Osteoblast (primary cell): ENCODE measurements around the gene MINPP1. TPM values are rescaled to one million over a fixed set of nuclear protein-coding genes. Genes with fewer than 3 reads are reported as not detected.
"Not testable (repeated sequence)": the region's sequence is repeated elsewhere in the genome, so short reads cannot be mapped to it uniquely, and the experiment has no call there.

Source experiments
- DNase-seq: peaks from one replicate; pipeline ENCODE4 v3.0.0; 2011; ENCODE audit warnings: low spot score, mixed read lengths; ENCODE audit not compliant: insufficient read length; ENCODE audit errors: missing footprints
- H2AFZ ChIP-seq: 2 replicates; pipeline ENCODE4 v1.6.0; 2011; ENCODE audit warnings: mild to moderate bottlenecking, low read length
- H3K27ac ChIP-seq: 2 replicates; pipeline ENCODE4 v1.5.1; 2011; ENCODE audit warnings: mild to moderate bottlenecking, low read depth, low read length, moderate library complexity
- H3K27me3 ChIP-seq: 2 replicates; pipeline ENCODE4 v1.6.0; 2012; ENCODE audit warnings: mild to moderate bottlenecking, control low read depth, inconsistent platforms, low read length, moderate library complexity; ENCODE audit not compliant: insufficient read depth
- H3K36me3 ChIP-seq: 2 replicates; pipeline ENCODE4 v1.5.1; 2011; ENCODE audit warnings: mild to moderate bottlenecking, low read length, control low read depth, moderate library complexity; ENCODE audit not compliant: insufficient read depth
- H3K4me1 ChIP-seq: 2 replicates; pipeline ENCODE4 v1.5.1; 2011; ENCODE audit warnings: mild to moderate bottlenecking, low read length, control low read depth, moderate library complexity; ENCODE audit not compliant: insufficient read depth
- H3K4me2 ChIP-seq: 2 replicates; pipeline ENCODE4 v1.6.0; 2011; ENCODE audit warnings: mild to moderate bottlenecking, low read length; ENCODE audit not compliant: insufficient read depth
- H3K4me3 ChIP-seq: fragments of 200-600 bp; sonication (generic); 3 replicates; pipeline ENCODE4 v1.5.1; 2012; ENCODE audit warnings: mild to moderate bottlenecking, low read length, inconsistent platforms; ENCODE audit not compliant: insufficient read depth
- H3K79me2 ChIP-seq: 2 replicates; pipeline ENCODE4 v1.6.0; 2012; ENCODE audit warnings: mild to moderate bottlenecking, low read length, control low read depth, inconsistent platforms; ENCODE audit not compliant: insufficient read depth
- H3K9me3 ChIP-seq: 2 replicates; pipeline ENCODE4 v1.5.1; 2011; ENCODE audit warnings: low read depth, low read length, control low read depth
- H4K20me1 ChIP-seq: 2 replicates; pipeline ENCODE4 v1.6.0; 2012; ENCODE audit warnings: mild to moderate bottlenecking, low read length, control low read depth; ENCODE audit not compliant: insufficient read depth
- CTCF ChIP-seq: IDR thresholded peaks from 2 replicates; pipeline ENCODE4 v1.5.1; 2011; ENCODE audit warnings: mild to moderate bottlenecking, low read depth, low read length, moderate library complexity; ENCODE audit errors: extremely low read depth
- total RNA-seq: library from RNA; depleted of rRNA; stranded (reverse); fragments of >200 nt; gene quantifications from 2 replicates; pipeline ENCODE4 v1.2.3, GENCODE V29; 2012

The MINPP1 gene
- 22.1 and 23.0 TPM in 2 replicates for total RNA-seq

GRCh38 chr10:87504640-87505365 lies at the start of gene MINPP1:
MINPP1 (plus strand) TSS chr10:87504893; CDS start chr10:87504916, 23 bp downstream.
- peak; percentile 93 for DNase-seq
- peaks cover 4% of the 10 kb centered on the region for H3K36me3 ChIP-seq
- peak within 1 kb of the TSS; percentile 98 for H3K4me2 ChIP-seq
- no peak for TF ChIP-seq CTCF
- peak within 1 kb of the TSS; percentile 95 for H2AFZ ChIP-seq
- peaks cover 33% of the 10 kb centered on the region for H3K79me2 ChIP-seq
- no peaks in the 10 kb centered on the region for H3K9me3 ChIP-seq
- peaks cover 4% of the 10 kb centered on the region for H4K20me1 ChIP-seq
- peak within 1 kb of the TSS; percentile 94 for H3K27ac ChIP-seq
- peaks cover 18% of the 10 kb centered on the region for H3K4me1 ChIP-seq
- peak within 1 kb of the TSS; percentile 92 for H3K4me3 ChIP-seq
- H3K27me3 ChIP-seq, result no peaks in the 10 kb centered on the region

- H3K4me2 ChIP-seq, H3K4me1 ChIP-seq, H3K79me2 ChIP-seq, H3K9me3 ChIP-seq, H3K36me3 ChIP-seq, H2AFZ ChIP-seq, DNase-seq, H4K20me1 ChIP-seq, H3K4me3 ChIP-seq, H3K27me3 ChIP-seq, H3K27ac ChIP-seq: not testable (repeated sequence)
Measured at GRCh38 chr10:87456586-87457220, 48.0 kb upstream of the MINPP1 start.

- H2AFZ ChIP-seq, H3K9me3 ChIP-seq, H3K4me1 ChIP-seq, H3K36me3 ChIP-seq, H3K27ac ChIP-seq, DNase-seq, H3K4me3 ChIP-seq, H3K27me3 ChIP-seq, H4K20me1 ChIP-seq, H3K79me2 ChIP-seq, H3K4me2 ChIP-seq: not testable (repeated sequence)
Measured at GRCh38 chr10:87461751-87462150, 42.9 kb upstream of the MINPP1 start.

GRCh38 chr10:87466849-87467248 lies 37.8 kb upstream of the MINPP1 start:
- not testable (repeated sequence) for H3K9me3 ChIP-seq, H3K4me3 ChIP-seq, H3K4me1 ChIP-seq, H3K4me2 ChIP-seq, H3K27me3 ChIP-seq, H3K79me2 ChIP-seq, H3K27ac ChIP-seq, H3K36me3 ChIP-seq, DNase-seq, H2AFZ ChIP-seq, H4K20me1 ChIP-seq

GRCh38 chr10:87488733-87489132 lies 16.0 kb upstream of the MINPP1 start:
- H3K4me2 ChIP-seq, H3K79me2 ChIP-seq, H2AFZ ChIP-seq, H3K27me3 ChIP-seq, H3K36me3 ChIP-seq, H3K27ac ChIP-seq, H3K9me3 ChIP-seq, H3K4me3 ChIP-seq, DNase-seq, H4K20me1 ChIP-seq, H3K4me1 ChIP-seq: not testable (repeated sequence)

GRCh38 chr10:87490285-87490684 lies 14.4 kb upstream of the MINPP1 start:
- not testable (repeated sequence) for H3K4me1 ChIP-seq, H3K36me3 ChIP-seq, H3K27me3 ChIP-seq, H3K79me2 ChIP-seq, H3K4me2 ChIP-seq, DNase-seq, H2AFZ ChIP-seq, H3K27ac ChIP-seq, H3K4me3 ChIP-seq, H3K9me3 ChIP-seq, H4K20me1 ChIP-seq

GRCh38 chr10:87492450-87492849 lies 12.2 kb upstream of the MINPP1 start:
- H3K9me3 ChIP-seq, H3K36me3 ChIP-seq, H3K4me1 ChIP-seq, H4K20me1 ChIP-seq, H3K4me2 ChIP-seq, H2AFZ ChIP-seq, H3K27ac ChIP-seq, H3K27me3 ChIP-seq, DNase-seq, H3K79me2 ChIP-seq, H3K4me3 ChIP-seq: not testable (repeated sequence)

- H3K27ac ChIP-seq, H4K20me1 ChIP-seq, H3K4me3 ChIP-seq, H3K27me3 ChIP-seq, H3K4me1 ChIP-seq, H3K36me3 ChIP-seq, H2AFZ ChIP-seq, H3K4me2 ChIP-seq, DNase-seq, H3K79me2 ChIP-seq, H3K9me3 ChIP-seq: not testable (repeated sequence)
Measured at GRCh38 chr10:87495446-87495845, 9.2 kb upstream of the MINPP1 start.
